Epithelial cell of prostate (primary cell): Measurements from ENCODE around the gene RPS23.

ENCODE experiments used
- DNase-seq: peaks from one replicate; pipeline ENCODE4 v3.0.0-alpha.2; 2011; ENCODE audit warnings: low read depth, low spot score
- H3K27ac ChIP-seq: fragments of 450-650 bp; 2 replicates; pipeline ENCODE4 v1.5.1; 2017; ENCODE audit warnings: mild to moderate bottlenecking

The RPS23 gene

GRCh38 chr5:82277987-82278710 lies at the start of gene RPS23:
RPS23 (minus strand) TSS chr5:82278354; CDS start chr5:82278323, 31 bp downstream.
- peak within 1 kb of the TSS; percentile 75 for H3K27ac ChIP-seq
- DNase-seq = peak; percentile 26

- no peak for DNase-seq
- no peak overlapping the region for H3K27ac ChIP-seq
These were observed 49.8 kb upstream of the RPS23 start for GRCh38 chr5:82327941-82328340.

DNA sequence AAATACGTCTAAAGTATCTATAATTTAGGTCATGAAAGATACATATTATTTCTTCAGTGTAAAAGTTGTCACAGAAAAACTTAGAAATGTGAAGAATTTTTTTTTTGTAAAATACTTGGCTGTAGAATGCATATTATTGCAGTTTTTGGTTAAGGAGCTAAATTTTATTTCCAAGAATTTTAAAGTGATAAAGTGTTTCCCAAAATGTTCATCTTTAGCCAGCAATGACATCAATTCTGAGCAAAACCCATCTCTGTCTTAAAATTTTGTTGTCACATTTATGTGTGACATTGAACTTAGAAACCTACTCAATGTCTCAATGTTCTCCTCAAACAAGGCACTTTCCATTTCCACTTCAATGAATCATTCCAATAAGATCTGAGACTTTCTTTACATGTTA lies 47.8 kb upstream of the RPS23 start:
- H3K27ac ChIP-seq = no peak overlapping the region
- no peak for DNase-seq

DNA sequence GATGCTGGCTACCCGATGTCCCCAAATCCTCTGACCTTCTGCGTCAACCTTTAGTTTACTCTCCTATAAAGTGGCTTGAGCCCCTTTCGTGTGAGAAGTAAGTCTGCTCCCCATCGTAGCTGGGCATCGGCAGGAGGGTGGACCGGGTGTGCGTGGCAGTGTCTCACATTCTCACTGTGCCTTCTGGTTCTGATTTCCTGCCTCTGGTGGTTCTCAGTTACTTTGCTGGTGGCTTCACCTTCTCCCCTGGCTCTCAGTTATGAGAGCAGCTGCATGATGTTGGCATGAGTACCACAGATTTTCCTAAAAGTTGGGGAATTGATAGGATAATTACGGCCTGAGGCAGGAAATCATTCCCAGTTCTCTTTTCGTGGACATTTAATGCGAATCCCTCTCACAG lies 47.0 kb upstream of the RPS23 start:
- H3K27ac ChIP-seq = no peak overlapping the region
- no peak for DNase-seq

DNA sequence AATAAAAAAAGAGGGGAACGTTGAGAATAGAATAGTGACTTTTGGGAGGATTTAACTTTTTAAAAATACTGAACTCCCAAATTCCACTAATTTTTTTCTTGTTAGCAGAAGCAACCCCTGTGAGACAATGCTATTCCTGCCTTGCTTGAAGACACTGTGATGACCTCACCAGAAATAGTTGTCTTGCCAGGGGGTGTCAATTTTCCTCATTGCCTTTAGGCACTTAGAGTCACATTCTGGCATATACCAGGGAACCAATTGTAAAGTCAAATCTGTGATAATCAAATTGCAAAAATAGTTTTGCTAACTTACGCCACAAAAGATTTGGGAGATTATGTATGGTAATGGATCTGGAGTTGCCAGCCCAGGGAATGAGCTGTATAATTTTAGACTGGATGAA lies 42.8 kb upstream of the RPS23 start:
- H3K27ac ChIP-seq = no peak overlapping the region
- DNase-seq = no peak

DNA sequence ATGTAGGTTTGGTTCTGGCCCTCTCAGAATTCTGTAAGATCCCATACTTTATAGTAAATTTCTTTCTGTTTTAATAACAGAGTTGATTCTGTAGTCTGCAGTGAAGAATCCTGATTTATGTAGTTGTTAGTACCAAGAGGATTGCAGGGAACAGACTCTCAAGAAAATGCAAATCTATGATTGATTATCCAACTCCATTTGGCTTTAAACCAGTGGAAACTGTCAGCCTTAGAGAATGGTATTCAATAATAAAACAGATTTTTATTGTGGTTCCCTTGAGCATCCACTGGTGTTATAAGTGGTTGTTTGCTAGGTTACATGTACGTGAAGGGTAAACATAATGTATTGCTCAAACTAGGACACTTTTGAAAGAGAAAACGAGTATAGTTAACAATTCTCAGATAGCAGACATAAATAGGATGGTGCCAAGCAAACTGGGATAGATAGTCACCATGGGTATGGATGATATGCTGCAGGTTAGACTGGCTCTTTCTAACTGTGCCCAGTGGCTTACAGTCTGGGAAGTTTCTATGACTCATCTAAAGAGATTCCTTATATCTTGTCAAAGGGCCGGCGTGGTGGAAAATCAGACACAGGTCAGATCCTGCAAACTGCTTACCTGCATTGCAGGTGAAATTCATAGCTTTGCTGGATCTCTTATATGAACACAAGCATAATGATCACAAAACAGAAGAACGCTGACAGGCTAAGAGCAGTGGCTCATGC lies 41.7 kb upstream of the RPS23 start:
- no peak overlapping the region for H3K27ac ChIP-seq
- DNase-seq = no peak

- DNase-seq = no peak
- no peak overlapping the region for H3K27ac ChIP-seq
These were observed 41.0 kb upstream of the RPS23 start for GRCh38 chr5:82319192-82319591.

- DNase-seq = no peak
- H3K27ac ChIP-seq = no peak overlapping the region
These were observed 37.0 kb upstream of the RPS23 start for GRCh38 chr5:82314964-82315758.

GRCh38 chr5:82313016-82313415 lies 34.9 kb upstream of the RPS23 start:
- no peak overlapping the region for H3K27ac ChIP-seq
- no peak for DNase-seq

GRCh38 chr5:82312373-82312856 lies 34.3 kb upstream of the RPS23 start:
- DNase-seq = no peak
- no peak overlapping the region for H3K27ac ChIP-seq

GRCh38 chr5:82309091-82309531 lies 31.0 kb upstream of the RPS23 start:
- no peak overlapping the region for H3K27ac ChIP-seq
- DNase-seq = no peak

- H3K27ac ChIP-seq = no peak overlapping the region
- no peak for DNase-seq
These were observed 30.3 kb upstream of the RPS23 start for GRCh38 chr5:82308416-82308815.

DNA sequence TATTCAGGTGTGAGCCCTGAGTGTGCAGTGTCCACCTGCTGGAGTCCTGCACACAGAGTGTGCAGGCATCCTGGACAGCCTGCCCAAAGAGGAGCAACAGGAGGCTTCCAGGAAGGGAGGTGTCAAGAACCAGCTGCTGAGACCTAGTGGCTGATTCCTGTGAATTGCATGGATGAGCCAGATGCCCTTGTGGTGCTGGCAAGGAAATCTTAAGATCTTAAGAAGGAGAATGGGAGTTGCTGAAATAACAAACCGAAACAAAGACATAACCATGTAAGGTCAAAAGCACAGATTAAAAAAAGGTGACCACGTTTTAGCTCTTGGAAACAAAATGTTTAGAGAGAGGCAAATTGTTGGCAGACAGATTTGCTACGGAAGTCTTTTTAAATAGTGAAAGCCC lies 29.3 kb upstream of the RPS23 start:
- no peak for DNase-seq
- no peak overlapping the region for H3K27ac ChIP-seq

GRCh38 chr5:82306151-82306550 lies 28.0 kb upstream of the RPS23 start:
- H3K27ac ChIP-seq = no peak overlapping the region
- no peak for DNase-seq

- DNase-seq = no peak
- no peak overlapping the region for H3K27ac ChIP-seq
These were observed 23.0 kb upstream of the RPS23 start for GRCh38 chr5:82301190-82301589.

GRCh38 chr5:82298668-82299067 lies 20.5 kb upstream of the RPS23 start:
- H3K27ac ChIP-seq = no peak overlapping the region
- no peak for DNase-seq

DNA sequence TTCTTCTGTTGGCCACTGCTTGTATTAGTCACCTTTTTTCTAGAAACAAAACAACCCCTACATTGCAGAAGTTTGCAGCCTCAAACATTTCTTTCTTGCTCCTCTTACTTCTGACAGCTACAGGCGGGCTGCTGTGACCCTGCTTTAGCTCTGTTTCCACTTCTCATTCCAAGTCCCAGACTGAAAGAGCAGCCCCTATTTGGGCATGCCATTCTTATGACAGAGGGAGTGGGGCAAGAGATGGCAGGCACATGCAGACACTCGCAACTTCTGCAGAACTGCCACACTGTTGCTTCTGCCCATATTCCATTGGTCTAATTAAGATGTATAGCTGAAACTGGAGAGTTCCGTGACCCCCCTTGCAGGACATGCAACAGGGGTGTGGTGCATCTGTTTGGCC lies 19.6 kb upstream of the RPS23 start:
- H3K27ac ChIP-seq = no peak overlapping the region
- no peak for DNase-seq

DNA sequence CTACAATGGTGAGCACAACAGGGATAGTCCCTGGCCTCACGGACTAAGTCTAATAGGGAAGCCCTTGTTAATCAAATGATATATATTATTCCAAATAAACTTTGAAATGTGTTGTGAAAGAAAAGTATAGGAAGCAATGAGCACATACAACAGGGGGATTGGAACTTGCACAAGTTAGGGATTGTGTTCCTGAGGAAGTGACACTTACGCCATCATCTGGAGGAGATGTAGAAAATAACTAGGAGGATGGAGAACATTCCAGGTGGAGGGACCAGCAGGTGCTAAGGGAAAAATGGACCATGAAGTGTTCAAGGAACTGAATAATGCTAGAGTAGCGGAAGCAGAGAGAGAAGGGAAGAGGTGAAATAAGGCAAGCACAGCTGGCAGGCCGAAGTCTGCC lies 18.8 kb upstream of the RPS23 start:
- DNase-seq = no peak
- H3K27ac ChIP-seq = no peak overlapping the region

DNA sequence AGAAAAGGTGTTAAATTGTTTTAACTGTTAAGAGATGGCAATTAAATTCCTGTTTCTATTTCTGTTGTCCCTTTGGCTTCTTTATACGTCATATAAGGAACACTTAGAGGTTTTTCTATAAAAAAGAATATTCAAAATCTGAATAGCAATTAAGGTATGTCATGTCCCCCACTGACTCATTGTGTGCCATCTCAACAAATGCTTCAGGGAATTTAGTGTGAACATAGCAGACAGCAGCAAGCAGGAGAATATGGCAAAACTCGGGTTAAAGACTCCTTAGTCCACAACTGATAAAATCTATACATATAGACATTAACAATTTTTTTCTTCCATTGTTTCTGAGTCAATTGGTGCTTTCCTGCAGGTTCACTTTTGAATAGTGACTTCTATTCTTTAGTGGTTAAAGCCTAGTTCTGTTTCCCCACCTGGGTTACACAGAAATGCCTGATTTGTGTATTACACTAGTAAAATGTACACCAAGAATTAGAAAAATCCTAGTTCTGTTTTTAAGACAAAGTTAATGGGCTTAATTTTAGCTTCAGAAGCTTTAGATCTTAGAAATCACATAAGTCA lies 17.9 kb upstream of the RPS23 start:
- H3K27ac ChIP-seq = no peak overlapping the region
- no peak for DNase-seq

- H3K27ac ChIP-seq = no peak overlapping the region
- DNase-seq = no peak
These were observed 17.0 kb upstream of the RPS23 start for GRCh38 chr5:82295144-82295543.

DNA sequence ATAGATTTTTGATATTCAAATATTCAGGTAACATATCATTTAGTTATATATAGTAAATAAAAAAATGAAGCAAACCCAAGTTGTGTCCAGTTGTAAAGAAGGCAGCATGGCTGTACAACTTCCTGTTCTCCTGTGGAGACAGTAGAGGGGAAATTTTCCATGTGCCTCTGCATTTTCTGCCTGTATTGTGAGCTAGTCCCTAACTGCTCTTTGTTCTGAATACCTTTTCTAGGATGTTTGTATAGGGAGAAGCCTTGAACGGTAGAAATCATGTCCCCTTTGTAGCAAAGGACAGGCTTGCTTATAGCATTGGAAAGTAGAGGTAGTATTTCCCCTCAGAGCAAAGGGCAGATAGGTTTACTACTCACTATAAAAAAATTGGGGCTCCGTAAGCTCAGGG lies 13.3 kb upstream of the RPS23 start:
- DNase-seq = no peak
- no peak overlapping the region for H3K27ac ChIP-seq
